ENCODE data around the gene MYH7. TPM values are rescaled to one million over a fixed set of nuclear protein-coding genes. Genes with fewer than 3 reads are reported as not detected.
"Not testable (repeated sequence)": the region's sequence is repeated elsewhere in the genome, so short reads cannot be mapped to it uniquely, and the experiment has no call there.

MYH7 gene
- total RNA-seq, 2 experiments from 2014 or later, result not detected

DNA sequence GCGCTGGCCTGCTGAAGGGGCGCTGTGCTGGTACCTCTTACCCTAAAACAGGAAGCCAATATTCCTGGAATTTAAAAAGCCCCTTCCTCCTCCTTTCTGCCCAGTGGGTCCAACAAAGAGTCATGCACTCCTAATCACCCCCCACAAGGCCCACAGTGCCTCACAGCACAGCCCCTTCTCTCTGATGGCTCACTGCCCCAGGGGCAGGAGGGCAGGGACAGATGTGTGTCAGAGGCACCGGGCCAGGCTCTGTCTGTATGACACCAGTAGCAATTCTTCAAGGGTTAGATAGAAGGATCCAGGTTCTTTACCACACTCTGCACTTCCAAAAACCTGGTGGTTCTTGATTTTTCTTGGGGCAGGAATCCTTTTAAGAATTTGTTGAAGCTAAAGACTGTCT is 36.3 kb downstream of the MYH7 start:
- Mint-ChIP-seq H3K27ac (no peak overlapping the region), H3K9me3 (no peaks in the 10 kb centered on the region), H3K36me3 (ENCODE audit: low read depth) (no peaks in the 10 kb centered on the region), H3K4me3 (no peak overlapping the region), H3K4me1 (ENCODE audit: low read depth) (no peaks in the 10 kb centered on the region), H3K27me3 (ENCODE audit: low read depth) (peaks cover 2% of the 10 kb centered on the region)
- CTCF ChIA-PET, result no interaction called here
- DNase-seq, result no peak
- intact Hi-C loops (cut with micrococcal nuclease), result no loop called here

DNA sequence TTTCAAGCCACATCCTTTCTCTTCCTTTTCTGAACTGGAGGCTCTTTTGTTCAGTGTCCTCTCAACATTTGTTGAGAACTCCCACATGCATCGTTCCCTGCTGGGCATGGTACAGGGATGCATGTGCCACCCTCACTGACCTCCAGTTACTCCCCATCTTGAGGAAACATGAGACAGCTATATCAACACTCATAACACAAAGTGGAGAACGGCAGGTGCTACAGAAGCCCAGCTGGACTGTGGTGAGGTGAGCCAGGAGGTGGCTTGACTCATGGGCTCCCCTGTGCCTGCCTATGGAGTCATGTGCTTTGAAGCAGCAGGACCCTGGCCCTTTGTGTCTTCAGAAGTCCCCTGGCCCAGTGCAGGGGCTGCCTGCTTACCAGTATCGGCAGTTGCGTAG is 37.1 kb downstream of the MYH7 start:
- Mint-ChIP-seq H3K4me3 (no peak overlapping the region), H3K9me3 (no peaks in the 10 kb centered on the region), H3K36me3 (ENCODE audit: low read depth) (no peaks in the 10 kb centered on the region), H3K4me1 (ENCODE audit: low read depth) (no peaks in the 10 kb centered on the region), H3K27ac (no peak overlapping the region), H3K27me3 (ENCODE audit: low read depth) (peaks cover 2% of the 10 kb centered on the region)
- intact Hi-C loops (cut with micrococcal nuclease), result no loop called here
- no peak for DNase-seq
- CTCF ChIA-PET, result no interaction called here

DNA sequence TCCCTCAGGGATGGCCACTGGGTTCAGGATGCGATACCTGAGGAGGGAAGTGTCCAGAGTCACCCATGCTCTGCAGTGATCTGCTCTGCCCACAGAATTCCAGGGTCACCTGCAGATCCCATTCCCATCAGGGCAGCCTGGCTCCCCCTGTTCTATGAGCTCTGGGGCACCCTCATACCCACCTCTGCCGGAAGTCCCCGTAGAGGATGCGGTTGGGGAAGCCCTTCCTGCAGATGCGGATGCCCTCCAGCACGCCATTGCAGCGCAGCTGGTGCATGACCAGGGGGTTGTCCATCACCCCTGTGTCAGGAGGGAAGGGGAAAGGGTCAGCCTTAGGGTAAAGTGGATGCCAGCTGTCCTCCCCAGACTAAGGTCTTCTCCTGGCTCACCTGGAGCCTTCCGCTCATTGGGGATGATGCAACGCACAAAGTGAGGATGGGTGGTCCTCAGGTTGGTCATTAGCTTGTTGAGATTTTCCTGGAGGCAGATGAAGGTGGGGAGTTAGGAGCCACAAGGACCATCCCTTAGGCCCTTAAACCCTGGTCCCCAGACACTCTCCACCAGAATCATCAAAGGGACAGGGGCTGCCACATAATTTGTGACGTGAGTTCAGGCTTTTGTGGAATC is 38.6 kb downstream of the MYH7 start:
- H3K9me3 Mint-ChIP-seq, result no peaks in the 10 kb centered on the region
- H3K27ac Mint-ChIP-seq, result no peak overlapping the region
- CTCF ChIA-PET, result interaction anchor here (0.7 to 1.2 kb wide), 2 partner anchors 16 to 412 kb away, joined by 3 to 4 read pairs; no protein-coding TSS in a partner anchor
- peaks cover 2% of the 10 kb centered on the region for H3K27me3 Mint-ChIP-seq (ENCODE audit: low read depth)
- no peaks in the 10 kb centered on the region for H3K36me3 Mint-ChIP-seq (ENCODE audit: low read depth)
- intact Hi-C loops (cut with micrococcal nuclease), result no loop called here
- no peak overlapping the region for H3K4me3 Mint-ChIP-seq
- H3K4me1 Mint-ChIP-seq (ENCODE audit: low read depth), result no peaks in the 10 kb centered on the region
- DNase-seq, result no peak

- CTCF ChIA-PET, result no interaction called here
- intact Hi-C loops (cut with micrococcal nuclease), result no loop called here
- no peaks in the 10 kb centered on the region for H3K36me3 Mint-ChIP-seq (ENCODE audit: low read depth)
Measured at GRCh38 chr14:23396126-23396525, 39.3 kb downstream of the MYH7 start.

GRCh38 chr14:23392613-23393012 is 42.8 kb downstream of the MYH7 start:
- intact Hi-C loops (cut with micrococcal nuclease), result no loop called here
- no peaks in the 10 kb centered on the region for H3K27me3 Mint-ChIP-seq (ENCODE audit: low read depth)

More at GRCh38 chr14:23396126-23396525, 39.3 kb downstream of the MYH7 start:
- DNase-seq, result no peak
- Mint-ChIP-seq H3K9me3 (no peaks in the 10 kb centered on the region), H3K4me3 (no peak overlapping the region), H3K27me3 (ENCODE audit: low read depth) (peaks cover 2% of the 10 kb centered on the region), H3K4me1 (ENCODE audit: low read depth) (no peaks in the 10 kb centered on the region), H3K27ac (no peak overlapping the region)

GRCh38 chr14:23389871-23390270 is 45.6 kb downstream of the MYH7 start:
- H3K9me3 Mint-ChIP-seq; intact Hi-C loops (cut with micrococcal nuclease); H3K4me3 Mint-ChIP-seq; H3K27me3 Mint-ChIP-seq (ENCODE audit: low read depth); DNase-seq; H3K4me1 Mint-ChIP-seq (ENCODE audit: low read depth); H3K36me3 Mint-ChIP-seq (ENCODE audit: low read depth); H3K27ac Mint-ChIP-seq: not testable (repeated sequence)
- CTCF ChIA-PET, result interaction anchor here (1.2 kb wide), 1 partner anchor 9 kb away, joined by 3 read pairs; no protein-coding TSS in a partner anchor

More at GRCh38 chr14:23392613-23393012, 42.8 kb downstream of the MYH7 start:
- no peak for DNase-seq
- Mint-ChIP-seq H3K4me3 (no peak overlapping the region), H3K9me3 (no peaks in the 10 kb centered on the region), H3K36me3 (ENCODE audit: low read depth) (no peaks in the 10 kb centered on the region), H3K4me1 (ENCODE audit: low read depth) (no peaks in the 10 kb centered on the region), H3K27ac (no peak overlapping the region)
- CTCF ChIA-PET, result interaction anchor here (1.2 kb wide), 2 partner anchors 10 to 146 kb away, joined by 3 to 4 read pairs; no protein-coding TSS in a partner anchor

DNA sequence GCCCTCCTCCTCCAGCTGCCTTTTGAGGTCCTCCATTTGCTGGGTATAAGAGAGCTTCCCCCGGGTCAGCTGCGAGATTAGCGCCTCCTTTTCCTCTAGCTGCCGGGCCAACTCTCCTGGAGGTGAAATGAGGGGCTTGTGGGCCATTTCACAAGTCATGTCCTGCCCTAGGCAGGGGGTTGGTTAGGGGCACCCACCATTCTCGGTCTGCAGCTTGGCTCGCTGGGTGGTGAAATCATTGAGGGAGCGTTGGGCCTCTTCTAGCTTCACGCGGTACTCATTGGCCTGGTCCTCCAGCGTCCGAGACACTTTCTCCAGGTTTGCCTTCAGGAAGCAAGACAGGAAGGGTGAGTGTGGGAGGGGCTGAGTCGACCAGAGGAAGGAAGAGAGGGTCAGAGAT is 46.1 kb downstream of the MYH7 start:
- Mint-ChIP-seq H3K9me3 (no peaks in the 10 kb centered on the region), H3K36me3 (ENCODE audit: low read depth) (no peaks in the 10 kb centered on the region), H3K4me1 (ENCODE audit: low read depth) (no peaks in the 10 kb centered on the region), H3K27ac (no peak overlapping the region), H3K4me3 (no peak overlapping the region), H3K27me3 (ENCODE audit: low read depth) (no peaks in the 10 kb centered on the region)
- intact Hi-C loops (cut with micrococcal nuclease), result no loop called here
- CTCF ChIA-PET, result no interaction called here
- DNase-seq, result no peak

GRCh38 chr14:23388996-23389395 is 46.5 kb downstream of the MYH7 start:
- Mint-ChIP-seq H3K27me3 (ENCODE audit: low read depth) (no peaks in the 10 kb centered on the region), H3K27ac (no peak overlapping the region), H3K4me1 (ENCODE audit: low read depth) (no peaks in the 10 kb centered on the region), H3K36me3 (ENCODE audit: low read depth) (no peaks in the 10 kb centered on the region), H3K4me3 (no peak overlapping the region), H3K9me3 (no peaks in the 10 kb centered on the region)
- intact Hi-C loops (cut with micrococcal nuclease), result no loop called here
- DNase-seq, result no peak
- CTCF ChIA-PET, result no interaction called here

- H3K4me3 Mint-ChIP-seq, result no peak overlapping the region
- H3K9me3 Mint-ChIP-seq, result no peaks in the 10 kb centered on the region
- intact Hi-C loops (cut with micrococcal nuclease), result no loop called here
- no peak for DNase-seq
- CTCF ChIA-PET, result no interaction called here
- no peak overlapping the region for H3K27ac Mint-ChIP-seq
- no peaks in the 10 kb centered on the region for H3K27me3 Mint-ChIP-seq (ENCODE audit: low read depth)
- no peaks in the 10 kb centered on the region for H3K4me1 Mint-ChIP-seq (ENCODE audit: low read depth)
- no peaks in the 10 kb centered on the region for H3K36me3 Mint-ChIP-seq (ENCODE audit: low read depth)
Measured at GRCh38 chr14:23387916-23388882, 47.3 kb downstream of the MYH7 start.

DNA sequence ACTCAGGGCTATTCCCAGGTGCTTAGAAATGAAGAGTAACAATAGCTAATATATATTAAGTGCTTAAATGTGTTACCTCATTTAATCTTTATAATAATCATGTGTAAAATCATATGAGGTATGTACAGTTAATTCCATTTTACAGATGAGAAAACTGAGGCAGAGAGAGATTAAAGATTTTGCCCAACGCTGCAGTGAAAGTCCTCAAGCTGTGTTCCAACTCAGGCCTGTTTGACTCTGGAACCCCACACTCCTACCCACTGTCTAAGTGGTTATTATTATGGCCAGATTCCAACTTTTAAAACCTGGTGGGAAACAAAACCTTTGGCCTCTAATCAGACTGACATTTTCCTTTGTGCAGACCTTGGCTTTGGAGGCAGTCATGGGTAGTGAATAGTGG is 48.5 kb downstream of the MYH7 start:
- H3K4me3 Mint-ChIP-seq, result no peak overlapping the region
- H3K4me1 Mint-ChIP-seq (ENCODE audit: low read depth), result no peaks in the 10 kb centered on the region
- no peaks in the 10 kb centered on the region for H3K9me3 Mint-ChIP-seq
- no peak overlapping the region for H3K27ac Mint-ChIP-seq
- no peak for DNase-seq
- H3K36me3 Mint-ChIP-seq (ENCODE audit: low read depth), result no peaks in the 10 kb centered on the region
- intact Hi-C loops (cut with micrococcal nuclease), result no loop called here
- no peaks in the 10 kb centered on the region for H3K27me3 Mint-ChIP-seq (ENCODE audit: low read depth)
- CTCF ChIA-PET, result interaction anchor here (0.6 kb wide), 1 partner anchor 78 kb away, joined by 3 read pairs; no protein-coding TSS in a partner anchor

DNA sequence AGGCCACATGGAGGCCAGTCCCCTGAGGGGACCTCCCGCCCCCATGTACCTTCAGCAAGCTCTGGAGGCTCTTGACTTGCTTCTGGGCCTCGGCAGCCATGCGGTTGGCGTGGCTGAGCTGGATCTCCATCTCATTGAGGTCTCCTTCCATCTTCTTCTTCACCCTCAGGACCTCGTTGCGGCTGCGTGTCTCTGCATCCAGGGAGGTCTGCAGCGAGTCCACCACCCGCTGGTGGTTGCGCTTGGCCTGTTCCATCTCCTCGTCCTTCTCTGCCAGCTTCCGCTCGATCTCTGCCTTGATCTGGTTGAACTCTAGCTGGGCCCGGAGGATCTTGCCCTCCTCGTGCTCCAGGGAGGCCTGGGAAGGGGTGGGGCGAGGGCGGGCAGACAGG is 49.2 kb downstream of the MYH7 start:
- H3K4me3 Mint-ChIP-seq; H3K27me3 Mint-ChIP-seq (ENCODE audit: low read depth); H3K4me1 Mint-ChIP-seq (ENCODE audit: low read depth); DNase-seq; intact Hi-C loops (cut with micrococcal nuclease); H3K36me3 Mint-ChIP-seq (ENCODE audit: low read depth); H3K9me3 Mint-ChIP-seq; H3K27ac Mint-ChIP-seq: not testable (repeated sequence)
- CTCF ChIA-PET, result interaction anchor here (0.6 kb wide), 1 partner anchor 78 kb away, joined by 3 read pairs; no protein-coding TSS in a partner anchor

DNA sequence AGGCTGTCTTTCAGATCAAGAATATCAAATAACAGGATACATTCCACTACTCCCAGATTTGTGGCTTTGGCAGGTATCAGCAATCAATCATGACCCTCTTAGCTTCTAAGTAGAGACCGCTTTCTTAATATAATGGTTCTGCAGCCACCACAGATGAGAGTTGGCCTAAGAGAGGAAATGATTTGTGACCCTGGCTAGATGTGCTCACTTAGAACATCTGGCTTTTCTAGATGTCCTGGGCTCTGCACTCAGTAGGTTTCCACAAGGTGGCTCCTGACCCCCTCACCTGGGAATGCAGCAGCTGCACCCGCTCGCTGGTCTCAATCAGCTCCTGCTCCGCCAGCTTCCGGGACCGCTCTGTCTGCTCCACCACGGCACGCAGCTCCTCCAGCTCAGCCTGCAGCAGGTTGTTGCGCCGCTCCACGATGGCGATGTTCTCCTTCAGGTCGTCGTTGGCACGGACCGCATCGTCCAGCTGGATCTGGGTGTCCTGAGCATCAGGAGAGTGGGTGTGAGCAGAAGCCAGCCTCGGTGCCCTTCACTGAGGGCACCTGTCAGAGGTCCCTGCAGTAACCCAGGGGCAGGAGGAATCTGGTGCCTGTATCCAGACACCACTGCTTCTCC is 49.7 kb downstream of the MYH7 start:
- Mint-ChIP-seq H3K27me3 (ENCODE audit: low read depth) (no peaks in the 10 kb centered on the region), H3K4me1 (ENCODE audit: low read depth) (no peaks in the 10 kb centered on the region), H3K4me3 (no peak overlapping the region), H3K27ac (no peak overlapping the region), H3K36me3 (ENCODE audit: low read depth) (no peaks in the 10 kb centered on the region), H3K9me3 (no peaks in the 10 kb centered on the region)
- CTCF ChIA-PET, result interaction anchor here (0.6 to 0.7 kb wide), 2 partner anchors 59 to 81 kb away, joined by 3 to 7 read pairs; no protein-coding TSS in a partner anchor
- intact Hi-C loops (cut with micrococcal nuclease), result no loop called here
- no peak for DNase-seq
